GM18870 (cell line): ENCODE measurements around the gene PPP2R2B.

Experiments used
- ATAC-seq: cut with Tn5 transposase; IDR thresholded peaks from one replicate; pipeline ENCODE4 v1.9.1; 2021; ENCODE audit warnings: moderate library complexity; ENCODE audit not compliant: unreplicated experiment

PPP2R2B gene

GRCh38 chr5:146660376-146660960, 218.1 kb downstream of the PPP2R2B start:
- ATAC-seq, result no peak

- ATAC-seq, result no peak
Observed at GRCh38 chr5:146659961-146660360, 218.6 kb downstream of the PPP2R2B start.

GRCh38 chr5:146656703-146657102, 221.9 kb downstream of the PPP2R2B start:
- no peak for ATAC-seq

GRCh38 chr5:146653560-146653959, 225.0 kb downstream of the PPP2R2B start:
- no peak for ATAC-seq

GRCh38 chr5:146652547-146652946, 226.0 kb downstream of the PPP2R2B start:
- ATAC-seq, result no peak

GRCh38 chr5:146647656-146648199, 230.8 kb downstream of the PPP2R2B start:
- ATAC-seq, result no peak

- ATAC-seq, result no peak
Observed at GRCh38 chr5:146646441-146646840, 232.1 kb downstream of the PPP2R2B start.

- no peak for ATAC-seq
Observed at GRCh38 chr5:146645342-146645741, 233.2 kb downstream of the PPP2R2B start.

- no peak for ATAC-seq
Observed at GRCh38 chr5:146644831-146645230, 233.7 kb downstream of the PPP2R2B start.

GRCh38 chr5:146643776-146644175, 234.8 kb downstream of the PPP2R2B start:
- ATAC-seq, result no peak

- ATAC-seq, result no peak
Observed at GRCh38 chr5:146642410-146642809, 236.1 kb downstream of the PPP2R2B start.

- no peak for ATAC-seq
Observed at GRCh38 chr5:146641941-146642340, 236.6 kb downstream of the PPP2R2B start.

GRCh38 chr5:146640285-146640896, 238.2 kb downstream of the PPP2R2B start:
- no peak for ATAC-seq

GRCh38 chr5:146635443-146635842, 243.1 kb downstream of the PPP2R2B start:
- no peak for ATAC-seq

- no peak for ATAC-seq
Observed at GRCh38 chr5:146633323-146633764, 245.2 kb downstream of the PPP2R2B start.

GRCh38 chr5:146632620-146633322, 245.8 kb downstream of the PPP2R2B start:
- ATAC-seq, result no peak

- ATAC-seq, result no peak
Observed at GRCh38 chr5:146630472-146630871, 248.1 kb downstream of the PPP2R2B start.

- no peak for ATAC-seq
Observed at GRCh38 chr5:146628950-146629349, 249.6 kb downstream of the PPP2R2B start.

- no peak for ATAC-seq
Observed at GRCh38 chr5:146626936-146627335, 251.6 kb downstream of the PPP2R2B start.

GRCh38 chr5:146624179-146624578, 254.4 kb downstream of the PPP2R2B start:
- no peak for ATAC-seq

GRCh38 chr5:146623666-146624065, 254.9 kb downstream of the PPP2R2B start:
- no peak for ATAC-seq

GRCh38 chr5:146623009-146623408, 255.5 kb downstream of the PPP2R2B start:
- ATAC-seq, result no peak
